HEK293T (cell line): ENCODE results near the gene INO80B.

Experiments used
- ARNT ChIP-seq: fragments of 450-650 bp; IDR thresholded peaks from 2 replicates; pipeline ENCODE4 v1.6.1; 2017; ENCODE audit warnings: mild to moderate bottlenecking
- ELF4 ChIP-seq: fragments of 450-650 bp; IDR thresholded peaks from 2 replicates; pipeline ENCODE4 v1.6.1; 2017; ENCODE audit warnings: antibody characterized with exemption
- FOXM1 ChIP-seq: fragments of 450-650 bp; IDR thresholded peaks from 2 replicates; pipeline ENCODE4 v1.6.1; 2017; ENCODE audit warnings: mild to moderate bottlenecking, borderline replicate concordance
- LEF1 ChIP-seq: fragments of 450-650 bp; IDR thresholded peaks from 2 replicates; pipeline ENCODE4 v1.6.1; 2017; ENCODE audit warnings: mild to moderate bottlenecking, borderline replicate concordance
- SP1 ChIP-seq: fragments of 450-650 bp; IDR thresholded peaks from 2 replicates; pipeline ENCODE4 v1.6.1; 2017
- SUZ12 ChIP-seq: fragments of 450-650 bp; IDR thresholded peaks from 2 replicates; pipeline ENCODE4 v1.6.1; 2016; ENCODE audit warnings: mild to moderate bottlenecking
- TF ChIP-seq, protein P1 (sequence below): fragments of 450-650 bp; IDR thresholded peaks from 2 replicates; pipeline ENCODE4 v1.6.1; 2016

DNA sequence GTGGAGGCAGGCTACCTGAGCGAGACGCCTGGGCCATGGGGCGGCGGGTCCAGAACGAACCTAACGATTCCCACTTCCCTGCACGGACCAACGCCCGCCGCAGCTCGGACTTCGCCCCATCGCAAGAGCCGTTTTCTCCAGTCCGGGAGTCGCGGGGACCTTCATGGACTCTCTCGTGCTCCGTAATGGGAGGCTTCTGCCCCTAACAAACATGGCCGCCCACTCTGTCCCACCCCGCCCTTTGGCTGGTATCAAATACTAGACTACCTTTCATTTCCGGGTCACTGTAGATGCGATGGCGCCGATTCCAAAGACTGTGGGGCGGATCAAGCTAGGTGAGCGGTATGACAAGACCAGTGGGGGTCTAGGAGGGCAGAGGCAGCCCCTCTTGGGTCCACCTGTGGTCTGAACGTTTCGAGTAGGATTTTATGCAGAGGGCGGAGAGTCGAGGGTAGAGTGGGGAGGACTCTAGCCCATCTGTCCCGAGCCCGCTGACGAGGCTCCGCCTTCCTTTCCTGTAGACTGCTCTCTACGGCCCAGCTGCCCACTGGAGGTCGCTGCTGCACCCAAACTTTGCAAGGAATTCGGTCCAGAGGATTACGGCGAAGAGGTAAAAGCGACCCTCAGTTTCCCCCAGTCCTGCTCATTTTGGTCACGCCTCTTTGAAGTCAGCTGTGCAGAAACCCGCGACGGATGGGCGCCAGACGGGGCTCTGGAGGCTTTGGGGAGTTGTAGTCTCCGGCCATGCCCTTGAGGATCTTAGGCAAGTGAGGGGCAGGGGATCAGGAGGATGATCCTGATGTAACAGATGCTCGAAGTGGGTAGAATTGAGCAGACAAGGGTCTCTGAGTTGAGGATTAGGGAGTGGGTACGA, 28.2 kb downstream of the INO80B start, which contains the start of the genes CCDC142 and TTC31:
- TF ChIP-seq SP1 (no peak), ARNT (no peak), ELF4 (peak; percentile 57; the same call in 1 of the 2 replicates), LEF1 (no peak), SUZ12 (no peak), FOXM1 (no peak)
- TF ChIP-seq, protein P1, sequence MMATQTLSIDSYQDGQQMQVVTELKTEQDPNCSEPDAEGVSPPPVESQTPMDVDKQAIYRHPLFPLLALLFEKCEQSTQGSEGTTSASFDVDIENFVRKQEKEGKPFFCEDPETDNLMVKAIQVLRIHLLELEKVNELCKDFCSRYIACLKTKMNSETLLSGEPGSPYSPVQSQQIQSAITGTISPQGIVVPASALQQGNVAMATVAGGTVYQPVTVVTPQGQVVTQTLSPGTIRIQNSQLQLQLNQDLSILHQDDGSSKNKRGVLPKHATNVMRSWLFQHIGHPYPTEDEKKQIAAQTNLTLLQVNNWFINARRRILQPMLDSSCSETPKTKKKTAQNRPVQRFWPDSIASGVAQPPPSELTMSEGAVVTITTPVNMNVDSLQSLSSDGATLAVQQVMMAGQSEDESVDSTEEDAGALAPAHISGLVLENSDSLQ = no peak
